NCI-H82 (cell line): Measurements from ENCODE around the gene CORO7.

ENCODE experiments used
- DNase-seq: peaks from one replicate; lab custom pipeline; 2025; lab: John Stamatoyannopoulos, UW

Gene CORO7

GRCh38 chr16:4426021-4426684 lies 9.8 kb upstream of the CORO7 start:
- peak; percentile 50 for DNase-seq

- peak; percentile 96 for DNase-seq
Observed at GRCh38 chr16:4425378-4426020, 9.1 kb upstream of the CORO7 start, which contains the start of gene DNAJA3. TSS of gene DNAJA3 (plus strand) at chr16:4425868. CDS start at chr16:4425882, 14 bp downstream.

DNA sequence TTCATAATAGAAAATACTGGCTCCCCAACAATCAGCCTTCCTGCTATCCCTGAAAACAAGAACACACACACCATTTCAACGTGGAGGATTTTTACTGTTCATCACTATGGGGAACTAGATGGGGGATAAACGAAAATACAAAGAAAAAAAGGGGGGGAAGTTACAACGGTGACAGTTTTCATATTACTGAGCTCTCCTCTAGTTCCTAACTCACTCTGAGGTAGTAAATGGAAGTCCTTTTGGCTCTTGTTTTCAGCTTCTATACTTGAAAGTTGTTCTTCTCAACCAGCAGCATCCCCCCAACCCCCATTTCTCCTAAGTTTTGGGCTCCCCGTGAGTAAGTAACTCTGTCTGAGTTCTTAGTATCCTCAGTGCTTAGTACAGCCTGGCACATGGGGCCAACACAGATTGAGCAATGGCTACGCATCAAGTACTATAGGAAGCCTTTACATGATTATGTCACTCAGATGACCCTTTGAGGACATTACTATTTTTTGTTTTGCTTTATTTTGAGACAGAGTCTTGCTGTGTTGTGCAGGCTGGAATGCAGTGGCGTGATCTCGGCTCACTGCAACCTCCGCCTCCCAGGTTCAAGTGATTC lies 4.2 kb upstream of the CORO7 start:
- DNase-seq = no peak

DNA sequence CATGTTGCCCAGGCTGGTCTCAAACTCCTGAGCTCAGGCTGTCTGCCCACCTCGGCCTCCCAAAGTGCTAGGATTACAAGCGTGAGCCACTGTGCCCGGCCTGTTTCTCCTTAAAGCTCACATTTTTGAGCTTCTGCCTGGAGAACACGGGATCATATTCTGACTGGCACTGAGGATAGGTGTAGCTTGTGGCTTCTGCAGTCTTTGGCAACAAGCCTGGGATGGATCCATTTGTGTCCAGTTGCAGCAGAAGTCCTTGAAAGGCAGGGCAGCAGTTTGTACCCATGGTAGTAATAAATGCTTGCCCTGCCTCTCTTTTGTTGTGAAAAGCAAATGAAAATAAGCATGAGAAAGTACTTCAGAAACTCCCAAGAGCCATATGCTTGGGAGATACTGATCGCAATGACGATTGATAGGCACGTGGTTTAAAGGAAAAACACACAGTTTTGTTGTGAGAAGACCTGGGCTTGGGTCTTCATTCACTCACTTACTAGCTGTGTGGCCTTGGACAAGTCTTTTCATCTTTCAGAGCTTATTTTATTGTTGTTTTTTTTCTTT lies 3.1 kb upstream of the CORO7 start:
- no peak for DNase-seq

- DNase-seq = peak; percentile 34
Observed at GRCh38 chr16:4415538-4416199, 727 bp downstream of the CORO7 start.

- no peak for DNase-seq
Observed at GRCh38 chr16:4414187-4414917, 2.0 kb downstream of the CORO7 start.

- DNase-seq = no peak
Observed at GRCh38 chr16:4412854-4413253, 3.5 kb downstream of the CORO7 start.

DNA sequence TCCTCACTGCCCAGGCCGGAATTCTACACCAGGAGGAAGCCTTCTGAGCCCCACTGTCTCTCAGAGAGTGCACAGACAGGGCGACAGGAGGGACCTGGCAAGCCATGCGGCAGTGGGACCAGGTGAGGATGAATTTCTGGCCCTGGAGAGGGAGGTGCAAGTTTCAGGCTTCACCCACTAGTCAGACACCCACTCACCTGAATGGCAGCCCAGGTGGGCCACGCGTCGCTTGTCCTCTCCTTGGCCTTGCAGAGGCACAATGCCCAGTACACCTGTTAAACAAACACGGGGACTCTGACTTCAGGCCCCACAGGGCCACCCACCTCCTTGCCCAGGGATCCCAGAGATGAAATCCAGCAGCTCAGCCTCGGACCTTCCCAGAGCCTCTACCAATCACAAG lies 4.2 kb downstream of the CORO7 start:
- DNase-seq = no peak

DNA sequence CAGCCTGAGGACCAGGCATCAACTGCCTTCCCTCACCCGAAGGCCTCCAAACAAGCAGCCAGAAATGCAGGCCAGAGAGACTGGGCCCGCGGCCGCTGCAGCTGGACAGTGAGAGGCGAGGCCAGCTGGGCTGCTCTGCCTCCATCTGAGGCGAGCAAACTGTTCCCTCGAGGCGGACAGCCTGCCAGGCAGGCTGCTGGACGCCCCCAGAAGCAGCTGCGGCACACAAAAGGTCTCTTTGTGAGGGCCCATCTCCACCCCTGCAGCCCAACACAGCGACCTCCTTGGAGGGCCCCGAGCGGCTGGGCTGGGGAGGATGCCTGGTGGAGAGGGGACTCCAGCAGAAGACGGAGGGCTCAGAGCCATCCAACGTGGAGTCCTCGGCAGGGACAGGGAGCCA lies 4.7 kb downstream of the CORO7 start:
- DNase-seq = no peak

DNA sequence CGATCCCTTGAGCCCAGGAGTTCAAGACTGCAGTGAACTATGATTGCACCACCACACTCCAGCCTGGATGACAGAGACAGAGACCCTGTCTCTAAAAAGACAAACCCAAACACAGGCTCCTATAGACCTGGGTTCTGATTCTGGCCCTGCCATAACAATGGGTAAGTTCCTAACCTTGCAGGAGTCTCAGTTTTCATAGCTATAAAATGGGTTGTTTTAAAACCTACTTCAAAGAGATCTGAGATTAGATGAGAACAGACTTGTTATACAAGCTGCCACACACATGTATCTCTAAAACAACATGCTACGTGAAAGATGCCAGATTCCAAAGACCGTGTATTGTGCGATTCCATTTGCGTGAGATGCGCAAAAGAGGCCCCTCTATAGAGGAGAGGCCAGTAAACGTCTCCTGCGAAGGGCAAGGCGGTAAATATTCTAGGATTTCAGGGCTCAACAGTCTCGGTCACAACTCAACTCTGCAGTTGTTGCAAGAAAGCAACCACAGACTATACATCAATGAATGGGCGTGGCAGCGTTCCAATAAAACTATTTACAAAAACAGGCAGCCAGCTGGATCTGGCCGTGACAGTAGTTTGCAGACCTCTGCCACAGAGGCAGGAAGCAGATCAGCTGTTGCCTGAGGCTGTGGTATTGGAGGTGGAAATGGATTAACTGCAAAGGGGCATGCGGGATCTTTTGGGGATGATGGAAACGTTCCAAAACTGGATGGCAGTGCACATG lies 5.9 kb downstream of the CORO7 start:
- DNase-seq = no peak

GRCh38 chr16:4409081-4409932 lies 7.1 kb downstream of the CORO7 start:
- DNase-seq = no peak

DNA sequence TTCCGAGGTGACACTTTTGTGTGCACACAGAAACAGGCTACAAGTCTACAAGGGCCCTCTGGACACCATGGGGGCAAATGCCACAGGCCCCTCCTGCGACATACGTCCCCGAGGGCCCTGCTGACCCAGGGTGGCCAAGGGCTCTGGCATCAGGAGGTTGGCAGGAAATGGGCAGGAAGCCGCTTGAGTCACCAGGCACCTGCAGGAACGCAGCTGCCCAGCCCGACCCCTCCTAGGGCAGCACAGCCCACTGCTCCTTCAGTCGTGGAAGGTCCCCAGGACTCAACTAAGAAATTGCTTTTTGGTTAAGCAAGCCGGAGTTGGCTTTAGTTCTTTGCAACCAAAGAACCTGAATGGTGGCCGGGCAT lies 8.1 kb downstream of the CORO7 start:
- DNase-seq = no peak

DNA sequence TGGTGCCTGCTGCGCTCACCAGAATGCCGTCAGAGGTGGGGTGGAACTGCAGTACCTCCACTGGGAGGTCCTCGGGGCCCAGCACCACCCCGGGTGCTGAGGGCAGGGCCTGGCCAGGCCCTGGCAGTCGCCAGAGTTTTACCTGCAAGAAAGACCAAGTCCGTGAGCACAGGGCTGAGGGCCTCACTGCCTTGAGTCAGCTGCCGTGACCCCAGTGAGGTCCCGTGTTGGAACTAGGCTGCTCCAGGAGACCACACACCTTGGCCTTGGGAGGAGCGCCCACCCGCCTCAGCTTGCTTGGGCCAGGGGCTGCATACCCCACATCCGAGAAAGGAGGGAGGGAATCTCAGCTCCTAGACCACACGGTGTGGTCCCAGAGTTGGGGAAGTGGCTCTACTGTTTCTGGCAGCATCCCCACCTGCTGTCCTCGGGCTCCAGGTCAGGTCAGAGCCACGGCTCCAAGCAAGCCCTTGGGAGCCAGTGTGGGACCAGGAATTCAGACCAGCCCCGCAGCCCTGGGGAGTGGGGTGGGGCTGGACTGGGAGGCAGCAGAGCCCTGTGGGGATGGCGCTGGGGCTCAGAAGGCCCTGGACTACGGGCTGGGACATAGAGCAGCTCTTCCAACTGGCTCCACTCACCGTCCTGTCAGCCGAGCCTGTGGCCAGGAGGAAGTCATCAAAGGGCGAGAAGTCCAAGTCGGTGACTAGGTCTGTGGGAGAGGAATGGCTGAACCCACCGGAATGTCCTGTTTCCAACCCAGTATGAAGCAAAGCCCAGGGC lies 8.7 kb downstream of the CORO7 start:
- no peak for DNase-seq

DNA sequence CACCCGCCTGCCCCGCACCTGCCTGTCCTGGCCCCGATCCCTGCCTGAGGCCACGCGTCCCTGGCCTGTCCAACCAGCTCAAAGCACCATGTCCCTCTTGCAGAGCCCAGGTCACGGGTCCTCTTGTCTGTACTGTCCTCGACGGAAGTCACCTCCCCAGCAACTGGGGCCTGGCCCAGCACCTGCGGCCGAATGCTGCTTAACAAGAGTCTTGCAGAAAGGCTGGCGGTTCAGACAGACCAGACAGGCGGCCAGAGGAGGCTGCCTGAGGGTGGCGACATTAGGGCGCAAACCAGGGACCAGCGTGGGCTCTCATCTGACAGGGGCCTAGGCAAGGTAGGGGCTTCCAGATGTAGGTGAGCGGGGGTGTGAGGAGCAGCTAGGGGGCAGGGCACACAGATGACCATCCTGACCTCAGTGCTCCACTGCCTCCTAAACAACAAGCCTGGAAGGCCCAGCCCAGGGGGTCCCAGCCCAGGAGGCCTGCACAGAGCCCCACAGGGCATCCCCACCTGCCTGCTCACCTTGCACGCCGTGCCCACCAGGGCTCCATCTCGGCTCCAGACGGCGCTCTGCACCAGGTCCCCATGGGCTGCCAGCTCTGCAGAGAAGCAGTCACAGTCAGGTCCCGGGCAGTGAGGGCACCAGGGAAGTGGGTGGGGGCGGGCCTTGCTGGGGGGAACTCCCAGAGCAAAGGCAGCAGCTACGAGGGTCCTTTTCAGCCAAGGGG lies 11.3 kb downstream of the CORO7 start:
- no peak for DNase-seq

DNA sequence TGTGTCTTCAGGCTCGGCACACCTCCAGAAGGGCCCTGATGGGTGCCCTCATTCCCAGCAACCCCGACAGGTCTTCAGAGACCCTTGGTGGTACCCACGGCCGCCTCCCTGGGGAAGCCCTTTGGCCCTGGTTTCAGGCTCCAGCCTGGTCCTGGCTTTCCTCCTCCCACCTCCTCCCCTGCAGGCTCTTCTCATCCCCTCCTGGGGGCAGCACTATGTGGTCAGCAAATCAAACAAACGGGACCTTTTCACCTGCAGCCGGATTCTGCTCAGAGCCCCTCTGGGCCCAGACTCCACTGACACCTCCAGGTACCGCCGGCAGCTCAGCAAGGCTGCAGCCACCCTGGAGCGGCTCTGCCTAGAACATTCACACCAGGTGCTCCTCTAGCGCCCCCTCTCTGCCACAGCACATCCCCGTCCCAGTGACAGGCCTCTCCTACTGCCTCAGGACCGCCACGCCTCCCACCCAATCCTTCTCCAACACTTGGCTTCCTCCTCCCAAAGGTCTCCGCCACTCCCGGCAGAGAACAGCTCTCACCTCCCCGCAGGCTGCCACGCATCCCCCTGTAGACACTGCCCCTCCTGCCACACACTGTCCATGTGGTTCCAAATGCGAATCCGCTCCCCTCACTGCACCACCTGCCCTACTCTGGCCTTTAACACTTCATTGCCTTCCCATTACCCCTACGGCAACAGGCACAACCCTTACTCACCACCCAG lies 12.0 kb downstream of the CORO7 start:
- DNase-seq = peak; percentile 77

DNA sequence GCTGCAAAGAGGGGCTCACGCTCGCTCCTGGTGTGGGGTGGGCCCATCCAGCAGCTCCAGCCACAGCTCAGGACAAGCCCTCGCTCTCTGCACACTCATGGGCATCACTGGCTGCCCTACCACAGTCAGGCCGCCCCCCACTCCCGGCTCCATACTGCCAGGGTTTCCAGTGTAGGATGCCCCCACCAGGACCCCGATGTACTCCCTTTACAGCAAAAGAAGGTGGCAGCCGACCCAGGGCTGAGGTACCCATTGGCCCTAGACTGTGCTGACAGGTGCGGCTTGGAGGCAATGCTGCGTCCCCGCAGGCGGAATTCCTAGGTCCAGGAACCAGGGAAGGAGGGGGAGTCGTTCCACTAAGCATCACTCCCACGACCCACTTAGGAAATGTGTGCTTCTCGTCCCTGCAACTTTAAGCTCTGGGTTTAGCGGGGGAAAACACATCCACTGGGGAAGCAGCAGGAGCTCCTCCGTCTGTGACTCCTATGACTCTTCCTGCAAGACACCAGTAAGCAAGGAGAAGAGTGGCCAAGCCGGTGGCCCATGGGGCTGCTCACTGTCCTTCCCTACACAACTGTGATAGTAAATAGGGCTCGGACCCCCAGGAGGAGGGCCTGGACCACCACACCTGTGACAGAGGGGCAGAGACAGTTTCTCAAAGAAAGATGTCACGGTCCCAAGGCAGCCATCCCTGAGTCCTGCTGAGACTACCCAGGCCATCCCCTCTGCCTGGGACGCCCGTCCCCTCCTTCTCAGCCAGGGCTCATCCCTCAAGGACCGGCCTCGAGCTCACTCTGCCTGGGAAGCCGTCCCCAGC lies 13.1 kb downstream of the CORO7 start:
- DNase-seq = no peak

DNA sequence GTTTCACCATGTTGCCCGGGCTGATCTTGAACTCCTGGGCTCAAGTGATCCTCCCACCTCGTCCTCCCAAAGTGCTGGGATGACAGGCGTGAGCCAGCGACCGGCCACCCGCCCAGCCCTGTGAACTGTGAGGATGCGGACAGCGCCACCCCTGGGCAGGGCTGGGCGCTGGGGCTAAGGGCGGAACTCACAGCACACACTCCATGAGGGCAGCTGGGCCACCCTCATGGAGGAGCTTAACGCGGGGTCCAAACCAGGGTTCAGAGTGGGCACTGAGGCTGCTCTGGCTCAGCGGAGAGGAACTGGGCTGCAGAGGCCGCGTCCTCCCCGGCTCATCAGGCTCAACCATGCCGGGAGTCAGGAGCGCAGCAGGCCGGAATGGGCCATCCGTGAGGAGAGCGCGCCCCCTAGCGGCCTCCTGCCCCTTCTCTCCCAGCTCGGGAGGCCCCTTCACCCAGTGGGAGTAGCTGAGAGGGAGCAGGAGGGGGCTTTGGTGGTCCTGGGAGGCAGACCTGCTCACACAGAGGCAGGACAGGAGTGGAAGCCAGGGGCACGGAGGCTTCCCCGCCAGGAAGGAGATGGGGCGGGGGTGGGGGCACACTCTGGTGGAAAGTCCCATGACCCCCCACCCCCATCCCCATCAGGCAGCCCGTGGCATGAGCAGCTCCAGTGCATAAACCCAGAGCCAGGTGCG lies 13.8 kb downstream of the CORO7 start:
- DNase-seq = peak; percentile 88
